T follicular helper cell (primary cell): ENCODE data around the gene MOSPD3.
A peak's percentile ranks its signal among the peaks of the same experiment; 100 is the strongest.
"Not testable (repeated sequence)": the region's sequence is repeated elsewhere in the genome, so short reads cannot be mapped to it uniquely, and the experiment has no call there.

Source experiments
- DNase-seq: peaks from one replicate; pipeline ENCODE4 v3.0.0-alpha.2; 2020; ENCODE audit warnings: low read depth

Gene MOSPD3

DNA sequence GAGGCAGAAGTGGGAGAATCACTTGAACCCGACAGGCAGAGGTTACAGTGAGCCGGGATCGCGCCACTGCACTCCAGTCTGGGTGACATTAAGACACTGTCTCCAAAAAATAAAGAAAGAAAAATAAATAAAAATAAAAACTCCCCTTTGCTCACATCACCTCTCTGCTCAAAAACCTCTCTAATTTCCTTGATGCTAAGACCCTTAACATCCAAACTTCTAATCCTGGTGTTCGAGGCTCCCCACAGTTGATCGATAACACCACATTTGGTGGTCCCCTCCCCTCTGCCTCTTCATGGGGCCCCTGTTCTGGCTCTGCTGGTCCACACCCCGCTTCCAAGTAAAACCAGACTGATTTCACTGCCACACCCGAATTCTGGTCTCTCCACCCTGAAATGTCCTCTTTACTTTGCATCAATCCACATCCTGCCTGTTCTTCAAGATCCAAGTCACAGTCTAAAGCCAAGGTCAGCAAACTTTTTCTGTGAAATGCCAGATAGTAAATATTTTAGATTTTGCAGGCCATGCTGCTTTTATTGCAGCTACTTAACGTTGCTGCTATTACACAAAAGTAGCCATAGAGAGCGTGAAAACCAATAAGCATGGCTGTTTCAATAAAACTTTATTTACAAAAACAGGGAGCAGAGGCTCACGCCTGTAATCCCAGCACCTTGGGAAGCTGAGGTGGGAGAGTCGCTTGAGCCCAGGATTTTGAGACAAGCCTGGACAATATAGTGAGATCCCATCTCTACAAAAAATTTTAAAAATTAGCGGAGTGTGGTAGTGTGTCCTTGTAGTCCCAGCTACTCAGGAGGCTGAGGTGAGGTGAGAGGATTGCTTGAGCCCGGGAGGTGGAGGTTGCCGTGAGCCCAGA lies 11.8 kb downstream of the MOSPD3 start:
- DNase-seq = no peak

DNA sequence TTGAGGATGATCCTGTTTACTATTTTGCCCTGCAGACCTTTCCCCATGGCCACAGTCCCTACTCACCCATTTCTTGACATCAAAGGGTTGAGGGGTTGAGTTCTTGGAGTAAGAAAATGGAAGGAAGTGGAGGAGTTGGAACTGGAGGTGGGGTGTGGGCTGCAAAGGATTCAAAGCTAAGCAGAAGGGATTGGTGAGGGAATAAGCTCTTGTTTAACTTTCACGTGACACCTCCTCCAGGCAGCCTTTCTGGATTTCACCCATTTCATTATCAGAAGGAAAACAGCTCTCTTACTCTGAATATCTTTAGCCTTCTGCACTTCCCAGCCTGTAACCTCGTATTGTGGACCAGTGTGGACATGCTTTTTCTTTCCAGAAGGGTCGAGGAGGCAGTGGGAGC lies 13.7 kb downstream of the MOSPD3 start:
- DNase-seq = no peak

GRCh38 chr7:100626530-100627237 lies 14.3 kb downstream of the MOSPD3 start:
- DNase-seq = peak; percentile 86

DNA sequence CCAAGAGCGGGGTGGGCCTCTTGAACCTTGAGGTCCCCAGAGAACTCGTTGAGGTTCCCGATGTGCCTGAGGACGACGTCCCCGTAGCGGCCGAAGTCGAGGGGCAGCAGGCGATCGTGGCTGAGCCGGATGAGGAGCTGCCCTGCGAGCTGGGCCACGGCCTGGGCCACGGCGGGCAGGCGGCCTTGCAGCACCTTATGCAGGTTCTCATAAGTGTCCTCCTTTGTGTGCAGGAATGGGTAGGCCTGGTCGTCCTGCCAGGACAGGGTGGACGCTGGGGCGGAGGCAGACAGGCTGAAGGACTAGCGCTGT lies 14.9 kb downstream of the MOSPD3 start:
- no peak for DNase-seq

- no peak for DNase-seq
Observed at GRCh38 chr7:100629117-100629716, 16.9 kb downstream of the MOSPD3 start.

DNA sequence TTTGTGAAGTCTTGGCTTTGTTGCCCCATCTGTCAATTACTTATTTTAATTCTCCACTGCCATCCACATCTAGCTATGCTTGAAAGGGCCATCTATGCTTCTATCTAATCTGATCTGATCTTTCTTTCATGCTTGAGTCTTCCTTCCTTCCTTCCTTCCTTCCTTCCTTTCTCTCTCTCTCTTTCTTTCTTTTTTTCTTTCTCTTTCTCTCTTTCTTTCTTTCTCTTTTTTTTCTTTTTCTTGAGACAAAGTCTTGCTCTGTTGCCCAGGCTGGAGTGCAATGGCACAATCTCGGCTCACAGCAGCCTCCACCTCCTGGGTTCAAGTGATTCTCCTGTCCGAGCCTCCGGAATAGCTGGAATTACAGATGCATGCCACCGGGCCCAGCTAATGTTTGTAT lies 17.7 kb downstream of the MOSPD3 start:
- DNase-seq = no peak

DNA sequence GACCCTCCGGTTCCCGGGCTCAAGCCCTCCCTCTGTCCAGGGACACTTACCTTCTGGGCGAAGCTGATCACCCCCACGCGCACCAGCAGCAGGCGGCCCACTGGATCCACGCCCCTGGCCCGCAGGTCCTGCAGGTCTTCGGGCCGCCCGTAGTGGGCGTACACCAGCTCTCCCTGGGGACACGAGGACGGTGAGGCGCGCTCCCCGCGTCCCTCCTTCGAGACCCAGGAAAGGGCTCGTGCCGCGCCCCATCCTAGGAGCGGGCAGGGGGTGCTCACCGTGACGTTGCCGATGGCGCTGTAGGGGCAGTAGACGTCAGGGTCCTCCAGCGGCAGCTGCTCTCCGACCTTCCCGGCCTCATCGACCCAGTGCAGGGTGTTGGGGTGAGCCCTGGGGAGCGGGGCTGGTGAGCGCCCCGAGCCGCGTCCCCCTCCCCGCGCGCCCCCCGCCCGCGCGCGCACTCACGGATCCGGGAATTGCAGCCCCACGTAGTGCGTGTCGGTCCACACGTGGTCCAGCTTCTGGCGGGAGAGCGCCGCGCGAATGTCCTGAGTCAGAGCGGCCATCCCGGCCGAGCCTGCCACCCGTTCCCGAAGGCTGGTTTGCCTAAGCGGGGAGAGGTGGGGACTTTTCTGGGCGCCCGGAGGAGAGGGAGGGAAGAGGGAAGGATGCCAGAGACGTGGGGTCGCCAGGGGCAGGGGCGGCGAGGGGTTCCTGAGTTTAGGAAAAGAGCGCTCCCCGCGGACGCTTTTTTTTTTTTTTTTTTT lies 20.8 kb downstream of the MOSPD3 start:
- peak; percentile 28 for DNase-seq

DNA sequence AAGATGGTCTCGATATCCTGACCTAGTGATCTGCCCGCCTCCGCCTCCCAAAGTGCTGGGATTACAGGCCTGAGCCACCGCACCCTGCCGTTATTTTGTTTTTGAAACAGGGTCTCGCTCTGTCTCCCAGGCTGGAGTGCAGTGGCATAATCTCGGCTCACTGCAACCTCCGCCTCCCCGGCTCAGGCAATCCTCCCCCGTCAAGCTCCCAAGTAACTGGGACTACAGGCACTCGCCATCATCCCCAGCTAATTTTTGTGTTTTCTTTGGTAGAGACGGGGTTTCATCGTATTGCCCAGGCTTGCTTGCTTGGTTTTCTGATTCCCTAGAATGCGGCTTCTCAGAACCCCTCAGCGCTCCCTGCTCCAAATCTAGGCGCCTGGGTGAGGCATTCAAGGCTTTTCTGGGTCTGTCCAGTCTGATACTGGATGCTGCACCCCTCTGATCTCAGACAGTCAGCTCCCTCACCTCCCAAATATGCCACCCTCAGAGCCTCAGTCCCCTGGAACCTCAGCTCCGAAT lies 27.7 kb downstream of the MOSPD3 start:
- no peak for DNase-seq

GRCh38 chr7:100640517-100641440 lies 28.4 kb downstream of the MOSPD3 start:
- DNase-seq = no peak

- no peak for DNase-seq
Observed at GRCh38 chr7:100641463-100641859, 29.1 kb downstream of the MOSPD3 start, which contains the start of gene TFR2. TFR2 (minus strand) TSS chr7:100641552; CDS start chr7:100641509, 43 bp downstream.

DNA sequence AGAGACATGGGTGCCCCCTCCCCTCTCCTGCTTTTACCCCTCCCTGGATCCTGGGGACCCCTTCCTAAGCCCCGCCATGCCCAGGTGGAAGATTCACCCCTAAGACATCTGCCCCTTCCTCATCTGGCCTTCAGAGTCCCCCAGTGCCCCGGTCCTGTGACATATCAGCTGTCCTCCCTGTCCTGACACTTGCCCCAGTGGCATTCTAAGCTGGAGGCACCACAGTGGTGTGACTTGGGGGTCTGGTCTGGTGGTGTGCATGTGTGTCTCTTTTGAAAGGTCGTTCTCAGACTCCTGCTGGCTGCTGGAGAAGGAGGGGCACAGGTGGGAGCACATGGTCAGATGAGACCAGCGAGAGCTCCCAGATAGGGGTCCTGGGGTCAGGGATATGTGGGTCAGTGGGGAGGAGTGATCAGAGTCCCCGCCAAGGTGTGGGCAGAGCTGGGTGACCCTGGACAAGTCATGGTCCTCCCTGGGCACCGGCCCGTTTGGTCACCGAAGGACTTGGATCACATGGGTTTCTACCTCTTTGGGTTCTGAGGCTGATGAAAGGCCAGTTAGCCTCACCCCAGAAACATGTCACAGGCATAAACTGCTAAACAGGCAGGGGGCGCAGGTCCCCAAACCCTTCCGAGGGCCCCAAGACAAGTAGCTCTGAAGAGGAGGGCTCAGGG lies 29.7 kb downstream of the MOSPD3 start:
- no peak for DNase-seq

DNA sequence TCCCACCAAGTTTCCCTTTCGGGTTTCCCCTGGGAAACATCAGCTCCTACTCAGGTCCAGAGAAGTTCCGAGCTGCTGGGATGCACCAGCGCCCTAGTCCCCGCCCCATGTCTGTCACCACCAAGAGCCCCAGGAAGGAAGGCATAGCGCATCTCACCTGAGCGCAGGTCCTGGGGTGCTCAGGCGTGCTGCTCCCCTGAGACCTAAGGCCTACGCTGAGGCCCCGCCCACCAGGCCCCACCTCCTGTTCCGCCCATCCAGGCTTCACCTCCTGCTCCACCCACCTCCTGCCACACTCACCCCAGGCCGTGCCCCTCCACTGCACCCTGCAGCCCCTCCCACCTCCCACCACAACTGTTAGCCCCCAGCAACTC lies 30.2 kb downstream of the MOSPD3 start:
- no peak for DNase-seq

GRCh38 chr7:100649826-100650565 lies 37.7 kb downstream of the MOSPD3 start:
- no peak for DNase-seq

DNA sequence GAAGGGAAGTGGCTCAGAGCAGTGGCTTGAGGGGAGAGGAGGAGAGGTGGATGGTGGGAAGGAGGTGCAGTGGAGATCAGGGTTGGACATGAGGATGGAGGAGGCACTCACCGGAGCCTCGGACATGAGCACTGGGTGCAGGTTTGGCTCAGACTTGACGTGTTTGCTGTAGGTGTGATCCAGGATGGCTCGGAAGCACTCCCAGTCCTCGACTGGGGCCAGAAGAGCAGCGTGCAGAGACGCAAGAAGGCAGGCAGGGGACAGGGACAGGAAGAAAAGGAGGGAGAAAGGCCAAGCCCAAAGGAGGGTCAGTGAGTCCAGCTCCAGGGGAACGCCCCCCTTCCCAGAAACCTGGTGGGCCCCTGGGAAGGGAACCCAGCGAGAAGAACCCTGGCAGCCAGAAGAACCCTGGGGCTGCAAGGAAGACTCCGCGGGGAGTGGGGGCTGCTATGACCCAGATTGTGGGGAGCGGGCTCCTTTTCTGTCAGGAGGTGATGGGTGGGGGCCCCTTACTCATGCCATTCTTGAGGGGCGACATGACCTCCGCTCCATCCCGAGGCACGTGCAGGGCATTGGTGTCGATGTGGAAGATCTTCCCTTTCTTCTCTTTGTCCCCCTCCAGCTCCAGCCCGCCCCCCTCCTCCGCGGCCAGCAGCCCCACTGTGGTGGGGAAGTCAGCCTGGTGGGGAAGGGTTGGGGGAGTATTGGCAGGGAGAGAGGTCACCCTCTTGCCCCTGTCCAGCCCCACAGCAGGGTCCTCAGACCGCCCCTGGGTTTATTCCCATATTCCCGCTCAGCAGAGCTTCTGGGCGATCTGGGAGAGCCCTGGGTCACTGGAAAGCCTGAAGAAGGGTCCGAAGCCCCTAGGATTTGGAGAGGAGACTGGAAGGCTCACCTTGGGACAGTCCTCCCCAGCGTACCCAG lies 42.8 kb downstream of the MOSPD3 start:
- no peak for DNase-seq

GRCh38 chr7:100655908-100656674 lies 43.8 kb downstream of the MOSPD3 start, which contains the start of gene ACTL6B:
ACTL6B (minus strand) TSS chr7:100656448; CDS start chr7:100656354, 94 bp downstream.
- DNase-seq = no peak

DNA sequence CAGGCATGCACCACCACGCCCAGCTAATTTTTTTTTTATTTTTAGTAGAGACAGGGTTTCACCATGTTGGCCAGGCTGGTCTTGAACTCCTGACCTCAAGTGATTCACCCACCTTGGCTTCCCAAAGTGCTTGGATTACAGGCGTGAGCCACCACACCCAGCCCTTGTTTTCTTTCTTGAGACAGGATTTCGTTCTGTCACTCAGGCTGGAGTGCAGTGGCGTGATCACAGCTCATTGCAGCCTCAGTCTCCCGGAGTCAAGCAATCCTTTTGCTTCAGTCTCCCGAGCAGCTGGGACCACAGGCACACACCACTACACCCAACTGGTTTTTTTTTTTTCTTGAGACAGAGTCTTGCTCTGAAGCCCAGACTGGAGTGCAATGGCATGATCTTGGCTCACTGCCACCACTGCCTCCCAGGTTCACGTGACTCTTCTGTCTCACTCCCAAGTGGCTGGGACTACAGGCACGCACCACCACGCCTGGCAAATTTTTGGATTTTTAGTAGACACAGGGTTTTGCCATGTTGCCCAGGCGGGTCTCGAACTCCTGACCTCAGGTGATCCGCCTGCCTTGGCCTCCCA lies 49.9 kb downstream of the MOSPD3 start:
- DNase-seq = not testable (repeated sequence)
